HepG2 (cell line): ENCODE measurements around the gene TBXAS1. TPM values are rescaled to one million over a fixed set of nuclear protein-coding genes. Genes with fewer than 3 reads are reported as not detected.
A peak's percentile ranks its signal among the peaks of the same experiment; 100 is the strongest.

Experiments used
- ATAC-seq: fragments of 200-7000 bp; cut with Tn5 transposase; 3 replicates; pipeline ENCODE4 v1.9.1; 2020; ENCODE audit warnings: mild to moderate bottlenecking, moderate library complexity
- BruUV-seq: library from RNA; stranded (reverse); fragments of 400-500 nt; replicated peaks from 2 replicates; lab custom pipeline; 2021; lab: Mats Ljungman, UMichigan
- CTCF ChIA-PET: fragments of 300-600 bp; formaldehyde crosslinking; extraction: SDS; loops from one replicate; lab custom pipeline; 2021; ENCODE audit warnings: low total read pairs, inconsistent platforms, low intra/inter-chr PET ratio; lab: Yijun Ruan, JAX
- POLR2A ChIA-PET: fragments of 350-600 bp; sonication (Branson Sonifier 250); formaldehyde crosslinking; loops from one replicate; lab custom pipeline; 2020; ENCODE audit warnings: antibody characterized with exemption, inconsistent platforms; lab: Yijun Ruan, JAX
- DNase-seq: peaks from one replicate; pipeline ENCODE4 v3.0.0-alpha.2; 2015; ENCODE audit warnings: low spot score
- FAIRE-seq: peaks from 3 replicates; lab custom pipeline; 2011; peaks lifted over from hg19 to GRCh38; lab: Jason Lieb, UNC
- H2AFZ ChIP-seq: one replicate; pipeline ENCODE4 v1.6.1; 2011; ENCODE audit warnings: low read length, inconsistent platforms
- H3K27ac ChIP-seq: fragments of 300-600 bp; 3 replicates; pipeline ENCODE4 v1.8.0; 2011; ENCODE audit warnings: mixed run types, mild to moderate bottlenecking, mixed read lengths, low read length, inconsistent platforms; ENCODE audit not compliant: insufficient read depth; ENCODE audit errors: extremely low read length
- H3K27me3 ChIP-seq, 2 experiments: fragments of 200-600 bp in 1 of 2; 2 replicates in 1 of 2; 3 replicates in 1 of 2; pipeline versions ENCODE4 v1.6.0 to v1.8.0; 2011; ENCODE audit warnings: low read length in 2 of 2, mild to moderate bottlenecking in 2 of 2, moderate library complexity in 2 of 2, inconsistent platforms in 1 of 2; ENCODE audit not compliant: insufficient read depth in 2 of 2, control insufficient read depth in 1 of 2
- H3K36me3 ChIP-seq, 2 experiments: fragments of 200-600 bp in 1 of 2; replicated peaks in 1 of 2; 2 replicates in 1 of 2; 3 replicates in 1 of 2; pipeline versions ENCODE4 v1.5.1 to v1.8.0; 2011; ENCODE audit warnings: low read length in 2 of 2, inconsistent platforms in 1 of 2; ENCODE audit not compliant: insufficient read depth in 2 of 2, control insufficient read depth in 1 of 2
- H3K4me1 ChIP-seq: 2 replicates; pipeline ENCODE4 v1.5.1; 2012; ENCODE audit warnings: low read length, inconsistent platforms; ENCODE audit not compliant: insufficient read depth
- H3K4me2 ChIP-seq: 2 replicates; pipeline ENCODE4 v1.6.0; 2011; ENCODE audit warnings: low read depth, low read length, inconsistent platforms
- H3K4me3 ChIP-seq, 3 experiments: fragments of 200-600 bp in 1 of 3; sonication (generic), shearing (Covaris generic) in 1 of 3; replicated peaks in 1 of 3; 2 replicates each; pipeline ENCODE4 v1.5.1; 2011 to 2016; ENCODE audit warnings: low read length in 3 of 3, inconsistent platforms in 2 of 3, low read depth in 2 of 3, mild to moderate bottlenecking in 2 of 3, control low read depth in 1 of 3, mixed read lengths in 1 of 3; ENCODE audit not compliant: insufficient read depth in 1 of 3
- H3K79me2 ChIP-seq: one replicate; pipeline ENCODE4 v1.6.1; 2011; ENCODE audit warnings: low read length, inconsistent platforms; ENCODE audit not compliant: insufficient read depth
- H3K9ac ChIP-seq: 2 replicates; pipeline ENCODE4 v1.6.0; 2011; ENCODE audit warnings: mild to moderate bottlenecking, low read depth, low read length, inconsistent platforms; ENCODE audit not compliant: insufficient read depth
- H3K9me3 ChIP-seq: 2 replicates; pipeline ENCODE4 v1.5.1; 2012; ENCODE audit warnings: mild to moderate bottlenecking, low read length
- H4K20me1 ChIP-seq: 2 replicates; pipeline ENCODE4 v1.6.0; 2011; ENCODE audit warnings: inconsistent platforms, mild to moderate bottlenecking, low read length, moderate library complexity; ENCODE audit not compliant: insufficient read depth
- GMEB1 ChIP-seq: sonication (generic); formaldehyde crosslinking; IDR thresholded peaks from 2 replicates; pipeline ENCODE4 v1.5.1; 2020; ENCODE audit warnings: missing genetic modification reagents, mild to moderate bottlenecking, borderline replicate concordance
- HDAC6 ChIP-seq: fragments of 200-600 bp; sonication (generic); IDR thresholded peaks from 2 replicates; pipeline ENCODE4 v1.7.0; 2017; ENCODE audit warnings: mild to moderate bottlenecking, antibody characterized with exemption, low read length, low read depth
- HNRNPH1 ChIP-seq: fragments of 200-400 bp; formaldehyde crosslinking; optimal IDR thresholded peaks from 2 replicates; pipeline ENCODE3; 2017; ENCODE audit warnings: mild to moderate bottlenecking, low read depth, low read length
- ZNF704 ChIP-seq: sonication (generic); formaldehyde crosslinking; IDR thresholded peaks from 2 replicates; pipeline ENCODE4 v1.8.1; 2023; ENCODE audit warnings: mild to moderate bottlenecking, inconsistent platforms, moderate library complexity, missing genetic modification reagents, borderline replicate concordance
- WGBS: methylation state at CpG from one replicate; pipeline ENCODE4 v1.1.6; 2017; ENCODE audit warnings: low lambda C conversion rate; 5-methylcytosine and 5-hydroxymethylcytosine counted together
- in situ Hi-C: cut with HindIII; loops from 2 replicates; pipeline ENCODE4 v1.10.0; 2017; ENCODE audit warnings: low pct_unique_long_range_greater_than_20kb; ENCODE audit not compliant: extremely low pct_ligation_motif_present
- intact Hi-C: fragments of 100-400 bp; cut with micrococcal nuclease; formaldehyde crosslinking; loops from one replicate; pipeline ENCODE4 v1.10.0; 2022; ENCODE audit not compliant: unreplicated experiment
- polyA plus RNA-seq, 8 experiments: library from polyadenylated mRNA; depleted of rRNA in 3 of 8; stranded (reverse) in 7 of 8; unstranded in 1 of 8; fragments of >200 nt; fragmentation: Illumina TruSeq in 4 of 8; extraction: Trizol in 4 of 8; gene quantifications; 2 replicates each; pipeline versions ENCODE4 v1.2.1 to v1.2.3, GENCODE V29; 2011 to 2016; ENCODE audit warnings: low read depth in 4 of 8, missing spikeins in 1 of 8, mixed read lengths in 1 of 8; ENCODE audit not compliant: insufficient read depth in 1 of 8
- total RNA-seq, 5 experiments: library from RNA; depleted of rRNA; stranded (reverse); fragments of >200 nt; fragmentation: Illumina TruSeq; extraction: Trizol; gene quantifications; 2 replicates each; pipeline ENCODE4 v1.2.3, GENCODE V29; 2016; ENCODE audit warnings: low read depth in 1 of 5
- TF ChIP-seq, protein P1 (sequence below): sonication (generic); formaldehyde crosslinking; IDR thresholded peaks from 2 replicates; pipeline ENCODE4 v1.5.0; 2020; ENCODE audit warnings: missing genetic modification reagents

The TBXAS1 gene
- total and polyA plus RNA-seq, 2 of the 13 experiments (the other 11 are each of a cell fraction or from before 2014, with no cell fraction given) = 4.0 to 4.9 TPM

DNA sequence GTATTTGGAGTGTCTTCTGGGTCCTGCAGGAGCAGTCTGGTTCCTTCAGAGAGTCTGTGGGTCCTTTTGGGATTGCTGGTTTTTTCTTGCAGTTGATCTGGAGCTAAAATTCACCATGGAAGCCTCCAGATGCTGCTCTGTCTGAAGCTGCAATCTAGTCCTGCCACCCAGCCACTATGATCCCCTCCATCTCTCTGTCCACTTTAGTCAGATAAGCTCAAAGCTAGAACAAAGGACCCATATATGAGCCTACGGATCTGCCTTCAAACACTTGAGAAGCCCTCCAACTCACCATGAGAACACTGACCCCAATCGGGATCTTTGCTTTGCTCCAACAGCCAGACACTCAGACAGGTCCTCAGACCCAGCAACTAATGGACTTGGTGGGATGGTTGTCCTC, 618 bp upstream of the TBXAS1 start (continued):
- no peak for TF ChIP-seq GMEB1 (CRISPR knock-in tag)
- no peak for TF ChIP-seq HDAC6

DNA sequence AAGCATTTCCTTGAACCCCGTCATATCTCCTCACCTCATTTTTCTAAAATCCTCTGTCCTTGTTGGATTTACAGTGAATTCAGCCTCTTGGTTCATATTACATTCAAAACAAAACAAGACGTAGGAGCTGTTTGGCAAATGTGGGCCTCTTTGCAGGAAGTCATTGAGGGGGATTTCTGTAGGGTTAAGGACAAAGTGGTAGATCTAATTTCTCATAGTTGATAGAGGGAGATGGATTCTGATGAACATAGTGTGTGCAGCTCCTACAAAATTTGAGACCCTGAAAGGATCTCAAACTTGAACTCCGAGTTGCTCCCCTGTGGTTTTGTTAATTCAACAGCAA, 682 bp downstream of the TBXAS1 start:
- DNase-seq = no peak
- H2AFZ ChIP-seq = peak overlapping the region; percentile 55
- TF ChIP-seq ZNF704 (CRISPR knock-in tag) = no peak
- no peak for TF ChIP-seq HNRNPH1
- TF ChIP-seq, protein P1, sequence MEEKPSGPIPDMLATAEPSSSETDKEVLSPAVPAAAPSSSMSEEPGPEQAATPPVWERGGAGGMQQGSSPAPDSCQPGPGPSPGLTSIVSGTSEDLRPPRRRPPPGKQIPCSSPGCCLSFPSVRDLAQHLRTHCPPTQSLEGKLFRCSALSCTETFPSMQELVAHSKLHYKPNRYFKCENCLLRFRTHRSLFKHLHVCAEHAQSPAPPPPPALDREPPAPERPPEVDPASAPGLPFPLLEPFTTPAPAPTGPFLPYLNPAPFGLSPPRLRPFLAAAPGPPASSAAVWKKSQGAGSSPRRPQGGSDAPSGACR (CRISPR knock-in tag) = no peak
- TF ChIP-seq, all 625 proteins: peak for 0
- H3K4me3 ChIP-seq = peak overlapping the region; percentile 27 to 49 (median 27); a peak in 3 of 6 replicates
- ATAC-seq (no peak; the same call in 1 of the 3 replicates), FAIRE-seq (no peak)
- peaks cover 31% of the 10 kb centered on the region for H3K4me1 ChIP-seq
- WGBS = 37% methylated on average over 3 of the region's 3 CpGs
- BruUV-seq = no TSS peak
- CTCF ChIA-PET = no interaction called here
- no peaks in the 10 kb centered on the region for H4K20me1 ChIP-seq
- H3K9me3 ChIP-seq = no peaks in the 10 kb centered on the region
- intact Hi-C loops (loop anchor here (5.0 kb wide), 2 partner anchors 173 to 182 kb away; no protein-coding TSS in a partner anchor), in situ Hi-C loops (no loop called here)
- peak overlapping the region; percentile 74 for H3K4me2 ChIP-seq
- H3K27me3 ChIP-seq = peaks cover 0 to 6% of the 10 kb centered on the region in 2 experiments; a peak in 2 of 5 replicates
- H3K27ac ChIP-seq = no peak overlapping the region
- H3K79me2 ChIP-seq = no peaks in the 10 kb centered on the region
- no peaks in the 10 kb centered on the region for H3K36me3 ChIP-seq
- POLR2A ChIA-PET = no interaction called here
- H3K9ac ChIP-seq = peak overlapping the region; percentile 23
